Right lobe of liver (tissue), 6 donors: ENCODE results near the gene NCK2. TPM values are rescaled to one million over a fixed set of nuclear protein-coding genes. Genes with fewer than 3 reads are reported as not detected.
A peak's percentile ranks its signal among the peaks of the same experiment; 100 is the strongest.

Source experiments
- ATAC-seq, 4 donors: fragments of 200-7000 bp; cut with Tn5 transposase; one replicate each; pipeline ENCODE4 v1.9.1; 2020; ENCODE audit warnings: mild to moderate bottlenecking in 4 of 4, moderate library complexity in 4 of 4
- DNase-seq, 3 donors: peaks; one replicate each; pipeline ENCODE4 v3.0.0-alpha.2; 2020
- H3K27ac ChIP-seq, 3 donors: fragments of 200-600 bp; one replicate each; pipeline ENCODE4 v1.8.0; 2022
- H3K27me3 ChIP-seq, 2 donors: fragments of 200-600 bp; one replicate each; pipeline ENCODE4 v1.8.0; 2022
- H3K36me3 ChIP-seq, 4 donors: fragments of 200-600 bp; sonication (generic) in 1 of 4; one replicate each; pipeline versions ENCODE4 v1.5.1 to v1.8.0; 2017 to 2022; ENCODE audit warnings: control low read depth in 1 of 4
- H3K4me1 ChIP-seq, 4 donors: fragments of 200-600 bp; sonication (generic) in 1 of 4; one replicate each; pipeline versions ENCODE4 v1.5.1 to v1.8.0; 2017 to 2022; ENCODE audit warnings: control low read depth in 1 of 4
- H3K4me3 ChIP-seq, 3 donors: fragments of 200-600 bp; one replicate each; pipeline ENCODE4 v1.8.0; 2022
- H3K9me3 ChIP-seq, 4 donors: fragments of 200-600 bp; sonication (generic) in 1 of 4; one replicate each; pipeline versions ENCODE4 v1.5.1 to v1.8.0; 2017 to 2022; ENCODE audit warnings: control low read depth in 1 of 4
- CTCF ChIP-seq, 4 donors: fragments of 200-600 bp in 3 of 4; fragments of 450-650 bp in 1 of 4; IDR thresholded peaks; one replicate each; pipeline versions ENCODE4 v1.5.1 to v1.8.0; 2016 to 2022; ENCODE audit warnings: antibody characterized with exemption in 4 of 4, mild to moderate bottlenecking in 2 of 4
- POLR2A ChIP-seq: fragments of 450-650 bp; IDR thresholded peaks from one replicate; pipeline ENCODE4 v1.6.1; 2017; ENCODE audit warnings: antibody characterized with exemption, mild to moderate bottlenecking
- WGBS: methylation state at CpG from one replicate; pipeline ENCODE4 v1.1.6; 2018; ENCODE audit warnings: low coverage, low lambda C conversion rate; ENCODE audit not compliant: insufficient coverage; ENCODE audit errors: missing lambda C conversion rate; 5-methylcytosine and 5-hydroxymethylcytosine counted together
- intact Hi-C, 2 donors: fragments of 100-400 bp; cut with DNase I; formaldehyde crosslinking; loops; one replicate each; pipeline versions ENCODE4 v1.11.2 to v1.14.1; 2022
- total RNA-seq, 6 experiments: library from RNA; depleted of rRNA in 2 of 6; stranded (reverse); fragments of >200 nt in 2 of 6; fragmentation: NEBNext Ultra II Directional in 3 of 6; extraction: Animal tissue kit (Norgen Biotek cat#: 25700) in 3 of 6; gene quantifications; one replicate each; pipeline versions ENCODE4 v1.1.0 to v1.2.4, GENCODE V29; 2016 to 2023
- donor health status: DM: no; HTN: yes; CAD: no.
- donor health status: DM: no; HTN: no; CAD: no.
- donor health status: DM: no; HTN: no; CAD: no.
- donor health status: DM: no; HTN: yes; CAD: no.
- donor health status: DM: no; HTN: yes; CAD: no.

The NCK2 gene
- total RNA-seq, 6 experiments from 2014 or later: 4.8 to 11.7 (median 7.1) TPM

GRCh38 chr2:105809097-105809473, 64.4 kb downstream of the NCK2 start:
- Histone ChIP-seq H3K9me3 (no peaks in the 10 kb centered on the region), H3K36me3 (no peaks in the 10 kb centered on the region), H3K27me3 (no peaks in the 10 kb centered on the region), H3K27ac (no peak overlapping the region), H3K4me3 (no peak overlapping the region), H3K4me1 (no peaks in the 10 kb centered on the region)
- no peak for TF ChIP-seq CTCF (IDR thresholded peaks at IDR 0.05)
- no peak for TF ChIP-seq POLR2A
- ATAC-seq: no peak
- intact Hi-C loops: no loop called here
- no peak for DNase-seq
- 89% methylated on average over 3 of the region's 4 CpGs for WGBS

GRCh38 chr2:105809723-105810122, 65.0 kb downstream of the NCK2 start:
- Histone ChIP-seq H3K27ac (no peak overlapping the region), H3K27me3 (no peaks in the 10 kb centered on the region), H3K4me1 (no peaks in the 10 kb centered on the region), H3K9me3 (no peaks in the 10 kb centered on the region), H3K36me3 (no peaks in the 10 kb centered on the region), H3K4me3 (no peak overlapping the region)
- WGBS: 100% methylated on average over 3 of the region's 3 CpGs
- DNase-seq (no peak), ATAC-seq (no peak)
- no peak for TF ChIP-seq CTCF (IDR thresholded peaks at IDR 0.05)
- TF ChIP-seq POLR2A: no peak
- intact Hi-C loops: no loop called here

- no peak overlapping the region for H3K27ac ChIP-seq
- TF ChIP-seq POLR2A (no peak), CTCF (IDR thresholded peaks at IDR 0.05) (no peak)
- DNase-seq (no peak), ATAC-seq (peak in 3 of 4 donors; percentile 28 to 57 (median 28))
- no peak overlapping the region for H3K4me3 ChIP-seq
- WGBS: 46% methylated on average over 4 of the region's 12 CpGs
- H3K4me1 ChIP-seq: no peaks in the 10 kb centered on the region
- H3K9me3 ChIP-seq: no peaks in the 10 kb centered on the region
- H3K36me3 ChIP-seq: no peaks in the 10 kb centered on the region
- H3K27me3 ChIP-seq: no peaks in the 10 kb centered on the region
- intact Hi-C loops: no loop called here
Observed at GRCh38 chr2:105812180-105813044, 67.7 kb downstream of the NCK2 start.

- Histone ChIP-seq H3K4me1 (no peaks in the 10 kb centered on the region), H3K36me3 (no peaks in the 10 kb centered on the region), H3K27ac (no peak overlapping the region), H3K4me3 (no peak overlapping the region), H3K9me3 (no peaks in the 10 kb centered on the region), H3K27me3 (no peaks in the 10 kb centered on the region)
- TF ChIP-seq POLR2A: no peak
- DNase-seq (no peak), ATAC-seq (no peak)
- intact Hi-C loops: no loop called here
- no CpG with 5 or more reads among the region's 4 CpGs for WGBS
Observed at GRCh38 chr2:105813045-105813315, 68.3 kb downstream of the NCK2 start.

GRCh38 chr2:105813405-105813804, 68.7 kb downstream of the NCK2 start:
- H3K9me3 ChIP-seq: no peaks in the 10 kb centered on the region
- no CpG with 5 or more reads among the region's 5 CpGs for WGBS
- H3K27ac ChIP-seq: no peak overlapping the region
- DNase-seq (no peak), ATAC-seq (no peak)
- no peak overlapping the region for H3K4me3 ChIP-seq
- no peaks in the 10 kb centered on the region for H3K4me1 ChIP-seq
- TF ChIP-seq CTCF (IDR thresholded peaks at IDR 0.05) (no peak), POLR2A (no peak)
- H3K27me3 ChIP-seq: no peaks in the 10 kb centered on the region
- intact Hi-C loops: no loop called here
- H3K36me3 ChIP-seq: no peaks in the 10 kb centered on the region
